HG03103 (cell line): Measurements from ENCODE around the gene HPS6.

ENCODE experiments used
- ATAC-seq: cut with Tn5 transposase; IDR thresholded peaks from one replicate; pipeline ENCODE4 v1.9.1; 2021; ENCODE audit warnings: low read depth; ENCODE audit not compliant: unreplicated experiment

Gene HPS6

GRCh38 chr10:102115775-102116174 is 50.6 kb downstream of the HPS6 start:
- ATAC-seq: no peak

- ATAC-seq: no peak
Observed at GRCh38 chr10:102116656-102117055, 51.5 kb downstream of the HPS6 start.
